Neural progenitor cell (in vitro differentiated cells): ENCODE data around the gene AARS2. TPM values are rescaled to one million over a fixed set of nuclear protein-coding genes. Genes with fewer than 3 reads are reported as not detected.

Experiments
- DNase-seq: peaks from one replicate; pipeline ENCODE4 v3.0.0-alpha.2; 2016; ENCODE audit warnings: low spot score
- H2AFZ ChIP-seq: fragments of 200-600 bp; sonication (generic); replicated peaks from 2 replicates; pipeline ENCODE4 v1.6.1; 2016; ENCODE audit warnings: antibody characterized with exemption
- H3F3A ChIP-seq: fragments of 200-600 bp; sonication (generic); 2 replicates; pipeline ENCODE4 v1.6.1; 2016; ENCODE audit warnings: antibody characterized with exemption, low read depth
- H3K27ac ChIP-seq: fragments of 200-600 bp; sonication (generic); 2 replicates; pipeline ENCODE4 v1.5.1; 2016; ENCODE audit warnings: mild to moderate bottlenecking
- H3K27me3 ChIP-seq: fragments of 200-600 bp; sonication (generic); 2 replicates; pipeline ENCODE4 v1.6.1; 2016; ENCODE audit warnings: mild to moderate bottlenecking, moderate library complexity
- H3K36me3 ChIP-seq: fragments of 200-600 bp; sonication (generic); 2 replicates; pipeline ENCODE4 v1.5.1; 2016
- H3K4me1 ChIP-seq: fragments of 200-600 bp; sonication (generic); 2 replicates; pipeline ENCODE4 v1.6.1; 2016; ENCODE audit warnings: mixed run types
- H3K4me2 ChIP-seq: fragments of 200-600 bp; sonication (generic); 2 replicates; pipeline ENCODE4 v1.6.1; 2016
- H3K4me3 ChIP-seq: fragments of 200-600 bp; sonication (generic); 2 replicates; pipeline ENCODE4 v1.5.1; 2016
- H3K79me2 ChIP-seq: fragments of 200-600 bp; sonication (generic); 2 replicates; pipeline ENCODE4 v1.6.1; 2016; ENCODE audit warnings: low read depth
- H3K9ac ChIP-seq: fragments of 200-600 bp; sonication (generic); 2 replicates; pipeline ENCODE4 v1.6.1; 2016
- H3K9me3 ChIP-seq: fragments of 200-600 bp; sonication (generic); 2 replicates; pipeline ENCODE4 v1.5.1; 2016; ENCODE audit warnings: low read depth
- H4K20me1 ChIP-seq: fragments of 200-600 bp; sonication (generic); 2 replicates; pipeline ENCODE4 v1.6.1; 2016; ENCODE audit warnings: low read depth
- H3K27ac Mint-ChIP-seq: 3 replicates; pipeline ENCODE4 v1.8.0; 2021; ENCODE audit warnings: mixed read lengths
- H3K27me3 Mint-ChIP-seq: 2 replicates; pipeline ENCODE4 v1.8.0; 2022; ENCODE audit warnings: low read depth, mild to moderate bottlenecking, inconsistent platforms, moderate library complexity, mixed read lengths; ENCODE audit not compliant: insufficient read depth
- H3K36me3 Mint-ChIP-seq: 3 replicates; pipeline ENCODE4 v1.8.0; 2021; ENCODE audit warnings: mixed read lengths
- H3K4me1 Mint-ChIP-seq: 3 replicates; pipeline ENCODE4 v1.8.0; 2021; ENCODE audit warnings: mixed read lengths
- H3K4me3 Mint-ChIP-seq: 3 replicates; pipeline ENCODE4 v1.8.0; 2021; ENCODE audit warnings: mild to moderate bottlenecking, moderate library complexity, mixed read lengths
- H3K9me3 Mint-ChIP-seq: 3 replicates; pipeline ENCODE4 v1.8.0; 2020; ENCODE audit warnings: mixed read lengths
- CTCF ChIP-seq: fragments of 200-600 bp; sonication (generic); IDR thresholded peaks from 2 replicates; pipeline ENCODE4 v1.5.1; 2017; ENCODE audit warnings: antibody characterized with exemption, mild to moderate bottlenecking
- EZH2 ChIP-seq: fragments of 200-600 bp; sonication (generic); IDR thresholded peaks from 2 replicates; pipeline ENCODE4 v1.6.1; 2017; ENCODE audit warnings: antibody characterized with exemption, mild to moderate bottlenecking, moderate library complexity
- EZH2phosphoT487 ChIP-seq: fragments of 200-600 bp; sonication (generic); IDR thresholded peaks from 2 replicates; pipeline ENCODE4 v1.6.1; 2017; ENCODE audit warnings: antibody characterized with exemption
- total RNA-seq: library from RNA; depleted of rRNA; stranded (reverse); fragments of >200 nt; gene quantifications from 2 replicates; pipeline ENCODE4 v1.2.3, GENCODE V29; 2015; ENCODE audit warnings: low replicate concordance

AARS2 gene
- total RNA-seq, 1 donor from 2014 or later = 16.1 TPM

GRCh38 chr6:44277763-44278162 lies 35.4 kb downstream of the AARS2 start:
- H3K4me2 ChIP-seq = no peak overlapping the region
- TF ChIP-seq EZH2phosphoT487 (no peak), EZH2 (no peak), CTCF (no peak)
- DNase-seq = no peak
- H3K36me3 ChIP-seq = no peaks in the 10 kb centered on the region
- no peaks in the 10 kb centered on the region for H3K79me2 ChIP-seq
- H4K20me1 ChIP-seq = no peaks in the 10 kb centered on the region
- no peaks in the 10 kb centered on the region for H3K4me1 ChIP-seq
- no peak overlapping the region for H3K4me3 Mint-ChIP-seq
- no peak overlapping the region for H3K4me3 ChIP-seq
- H3K36me3 Mint-ChIP-seq = peaks cover 5% of the 10 kb centered on the region
- H3K27me3 Mint-ChIP-seq = peaks cover 26% of the 10 kb centered on the region
- no peak overlapping the region for H3K9ac ChIP-seq
- H3K27ac ChIP-seq = no peak overlapping the region
- peaks cover 3% of the 10 kb centered on the region for H3K9me3 Mint-ChIP-seq
- H3K4me1 Mint-ChIP-seq = peaks cover 10% of the 10 kb centered on the region
- no peaks in the 10 kb centered on the region for H3K9me3 ChIP-seq
- no peaks in the 10 kb centered on the region for H3F3A ChIP-seq
- H3K27me3 ChIP-seq = peaks cover 44% of the 10 kb centered on the region
- H2AFZ ChIP-seq = no peak overlapping the region
- H3K27ac Mint-ChIP-seq = peak overlapping the region; percentile 83

- H3K79me2 ChIP-seq = no peaks in the 10 kb centered on the region
- H3F3A ChIP-seq = no peaks in the 10 kb centered on the region
- peaks cover 14% of the 10 kb centered on the region for H3K4me1 Mint-ChIP-seq
- H3K4me3 Mint-ChIP-seq = no peak overlapping the region
- TF ChIP-seq EZH2phosphoT487 = no peak
- TF ChIP-seq CTCF = no peak
- H3K27me3 ChIP-seq = peaks cover 38% of the 10 kb centered on the region
- no peaks in the 10 kb centered on the region for H3K9me3 ChIP-seq
- H3K27me3 Mint-ChIP-seq = peaks cover 26% of the 10 kb centered on the region
- H4K20me1 ChIP-seq = no peaks in the 10 kb centered on the region
- H3K4me1 ChIP-seq = no peaks in the 10 kb centered on the region
- H3K4me3 ChIP-seq = no peak overlapping the region
- H3K27ac ChIP-seq = no peak overlapping the region
- no peaks in the 10 kb centered on the region for H3K36me3 ChIP-seq
- peaks cover 3% of the 10 kb centered on the region for H3K9me3 Mint-ChIP-seq
- H3K36me3 Mint-ChIP-seq = peaks cover 5% of the 10 kb centered on the region
- H3K9ac ChIP-seq = no peak overlapping the region
- H3K27ac Mint-ChIP-seq = no peak overlapping the region
- H2AFZ ChIP-seq = no peak overlapping the region
- H3K4me2 ChIP-seq = no peak overlapping the region
- DNase-seq = no peak
Observed at GRCh38 chr6:44276667-44277640, 36.2 kb downstream of the AARS2 start.

- DNase-seq = peak; percentile 42
- Histone ChIP-seq H3K4me2 (no peak overlapping the region), H3K27ac (no peak overlapping the region)
Observed at GRCh38 chr6:44275749-44276648, 37.1 kb downstream of the AARS2 start.

More at GRCh38 chr6:44275749-44276648, 37.1 kb downstream of the AARS2 start:
- Histone ChIP-seq H3K27me3 (peaks cover 38% of the 10 kb centered on the region), H3K79me2 (no peaks in the 10 kb centered on the region), H3K36me3 (no peaks in the 10 kb centered on the region), H3K9ac (no peak overlapping the region), H3K4me1 (peaks cover 5% of the 10 kb centered on the region), H3K4me3 (no peak overlapping the region), H4K20me1 (no peaks in the 10 kb centered on the region), H3K9me3 (no peaks in the 10 kb centered on the region), H2AFZ (no peak overlapping the region), H3F3A (no peaks in the 10 kb centered on the region)
- H3K9me3 Mint-ChIP-seq = peaks cover 3% of the 10 kb centered on the region
- no peak for TF ChIP-seq CTCF
- no peak for TF ChIP-seq EZH2
- no peak for TF ChIP-seq EZH2phosphoT487
- peaks cover 22% of the 10 kb centered on the region for H3K4me1 Mint-ChIP-seq
- no peak overlapping the region for H3K4me3 Mint-ChIP-seq
- peaks cover 5% of the 10 kb centered on the region for H3K36me3 Mint-ChIP-seq
- H3K27me3 Mint-ChIP-seq = peaks cover 26% of the 10 kb centered on the region
- no peak overlapping the region for H3K27ac Mint-ChIP-seq
